ENCODE data around the gene MPRIP.

DNA sequence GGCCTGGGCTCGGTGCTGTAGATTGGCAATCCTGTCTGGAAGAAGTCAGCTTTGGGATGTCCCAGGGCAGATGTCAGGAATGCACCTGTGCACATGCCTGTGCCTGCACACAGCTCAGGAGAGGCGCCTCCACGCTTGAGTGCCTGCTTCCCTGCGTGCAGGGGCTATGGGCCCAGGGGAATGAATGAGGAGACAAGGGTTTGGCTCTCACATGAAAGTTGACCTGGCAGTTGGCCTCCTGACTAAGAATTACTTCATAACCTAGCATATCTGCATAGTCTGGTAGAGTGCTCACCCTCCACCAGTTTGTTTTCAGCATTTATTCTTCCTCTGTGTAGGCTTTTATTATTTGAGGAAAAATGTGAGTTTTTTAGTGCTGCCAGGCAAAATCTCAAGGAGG, 113.8 kb downstream of the MPRIP start:
- TF ChIP-seq EZH2 (IDR thresholded peaks at IDR 0.05; ENCODE audit: borderline replicate concordance, insufficient read depth, low read depth, low read length, poor library complexity, severe bottlenecking), result no peak
- TF ChIP-seq, protein P1, sequence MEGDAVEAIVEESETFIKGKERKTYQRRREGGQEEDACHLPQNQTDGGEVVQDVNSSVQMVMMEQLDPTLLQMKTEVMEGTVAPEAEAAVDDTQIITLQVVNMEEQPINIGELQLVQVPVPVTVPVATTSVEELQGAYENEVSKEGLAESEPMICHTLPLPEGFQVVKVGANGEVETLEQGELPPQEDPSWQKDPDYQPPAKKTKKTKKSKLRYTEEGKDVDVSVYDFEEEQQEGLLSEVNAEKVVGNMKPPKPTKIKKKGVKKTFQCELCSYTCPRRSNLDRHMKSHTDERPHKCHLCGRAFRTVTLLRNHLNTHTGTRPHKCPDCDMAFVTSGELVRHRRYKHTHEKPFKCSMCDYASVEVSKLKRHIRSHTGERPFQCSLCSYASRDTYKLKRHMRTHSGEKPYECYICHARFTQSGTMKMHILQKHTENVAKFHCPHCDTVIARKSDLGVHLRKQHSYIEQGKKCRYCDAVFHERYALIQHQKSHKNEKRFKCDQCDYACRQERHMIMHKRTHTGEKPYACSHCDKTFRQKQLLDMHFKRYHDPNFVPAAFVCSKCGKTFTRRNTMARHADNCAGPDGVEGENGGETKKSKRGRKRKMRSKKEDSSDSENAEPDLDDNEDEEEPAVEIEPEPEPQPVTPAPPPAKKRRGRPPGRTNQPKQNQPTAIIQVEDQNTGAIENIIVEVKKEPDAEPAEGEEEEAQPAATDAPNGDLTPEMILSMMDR (IDR thresholded peaks at IDR 0.05), result no peak
